Panc1 (cell line): ENCODE measurements around the gene TMA7B. TPM values are rescaled to one million over a fixed set of nuclear protein-coding genes. Genes with fewer than 3 reads are reported as not detected.

Experiments used
- ATAC-seq: fragments of 200-7000 bp; cut with Tn5 transposase; 2 replicates; pipeline ENCODE4 v1.9.1; 2020; ENCODE audit warnings: mild to moderate bottlenecking, moderate library complexity
- BruUV-seq: library from RNA; stranded (reverse); fragments of 400-500 nt; replicated peaks from 2 replicates; lab custom pipeline; 2021; lab: Mats Ljungman, UMichigan
- CTCF ChIA-PET: fragments of 300-600 bp; sonication (Branson Sonifier 250); formaldehyde crosslinking; loops from one replicate; lab custom pipeline; 2022; ENCODE audit warnings: antibody characterized with exemption; lab: Charles Lee
- POLR2A ChIA-PET: fragments of 300-600 bp; sonication (Branson Sonifier 250); formaldehyde crosslinking; loops from one replicate; lab custom pipeline; 2022; ENCODE audit warnings: antibody characterized with exemption; lab: Charles Lee
- DNase-seq: peaks from one replicate; pipeline ENCODE4 v3.0.0-alpha.2; 2010; ENCODE audit warnings: low read depth, low spot score
- H3K27ac ChIP-seq: 2 replicates; pipeline ENCODE4 v1.5.1; 2011; ENCODE audit warnings: mild to moderate bottlenecking, low read length, inconsistent platforms
- H3K27me3 ChIP-seq: fragments of 200-500 bp; sonication (Bioruptor generic); 2 replicates; pipeline ENCODE4 v1.6.0; 2014; ENCODE audit warnings: low read length, inconsistent platforms; ENCODE audit not compliant: control insufficient read depth, insufficient read depth
- H3K36me3 ChIP-seq: fragments of 200-500 bp; sonication (Bioruptor generic); 2 replicates; pipeline ENCODE4 v1.5.1; 2014; ENCODE audit warnings: inconsistent platforms, mild to moderate bottlenecking, low read length, moderate library complexity; ENCODE audit not compliant: control insufficient read depth, insufficient read depth
- H3K4me1 ChIP-seq: 2 replicates; pipeline ENCODE4 v1.5.1; 2011; ENCODE audit warnings: inconsistent platforms, mild to moderate bottlenecking, low read length, moderate library complexity; ENCODE audit not compliant: control insufficient read depth, insufficient read depth
- H3K4me3 ChIP-seq, 2 experiments: 2 replicates each; pipeline ENCODE4 v1.5.1; 2011 to 2012; ENCODE audit warnings: low read depth in 2 of 2, low read length in 2 of 2, mild to moderate bottlenecking in 2 of 2, inconsistent platforms in 1 of 2, moderate library complexity in 1 of 2
- H3K9me3 ChIP-seq: fragments of 200-500 bp; sonication (Bioruptor generic); 2 replicates; pipeline ENCODE4 v1.5.1; 2014; ENCODE audit warnings: low read depth, mild to moderate bottlenecking, inconsistent platforms, low read length, moderate library complexity; ENCODE audit not compliant: control insufficient read depth, insufficient read depth
- POLR2AphosphoS5 ChIP-seq: IDR thresholded peaks from 2 replicates; pipeline ENCODE4 v1.6.1; 2012; ENCODE audit warnings: mild to moderate bottlenecking, low read depth, low read length, moderate library complexity
- SIN3A ChIP-seq: IDR thresholded peaks from 2 replicates; pipeline ENCODE4 v1.6.1; 2012; ENCODE audit warnings: low read depth, mild to moderate bottlenecking, low read length, moderate library complexity, borderline replicate concordance; ENCODE audit not compliant: insufficient read depth
- TCF7L2 ChIP-seq: IDR thresholded peaks from 2 replicates; pipeline ENCODE4 v1.6.1; 2011; ENCODE audit warnings: mild to moderate bottlenecking, low read depth, low read length, inconsistent platforms
- in situ Hi-C: cut with HindIII; loops from 2 replicates; pipeline ENCODE4 v1.10.0; 2016; ENCODE audit warnings: low sequenced_read_pairs, low pct_unique_long_range_greater_than_20kb
- intact Hi-C: fragments of 100-400 bp; cut with micrococcal nuclease; formaldehyde crosslinking; loops from one replicate; pipeline ENCODE4 v1.10.0; 2022; ENCODE audit not compliant: unreplicated experiment
- total RNA-seq: library from RNA; stranded (reverse); gene quantifications from one replicate; pipeline ENCODE4 v1.2.1, GENCODE V29; 2021; ENCODE audit not compliant: unreplicated experiment
- TF ChIP-seq, protein P1 (sequence below): fragments of 450-650 bp; IDR thresholded peaks from 2 replicates; pipeline ENCODE4 v1.5.1; 2017; ENCODE audit warnings: mild to moderate bottlenecking
- TF ChIP-seq, protein P2 (sequence below), 2 experiments: IDR thresholded peaks; 2 replicates each; pipeline ENCODE4 v1.6.1; 2011 to 2012; ENCODE audit warnings: low read depth in 2 of 2, control low read depth in 1 of 2, low read length in 1 of 2, mild to moderate bottlenecking in 1 of 2, moderate library complexity in 1 of 2; ENCODE audit not compliant: insufficient read depth in 1 of 2

The TMA7B gene
- total RNA-seq, 1 experiment from 2014 or later, result not detected

DNA sequence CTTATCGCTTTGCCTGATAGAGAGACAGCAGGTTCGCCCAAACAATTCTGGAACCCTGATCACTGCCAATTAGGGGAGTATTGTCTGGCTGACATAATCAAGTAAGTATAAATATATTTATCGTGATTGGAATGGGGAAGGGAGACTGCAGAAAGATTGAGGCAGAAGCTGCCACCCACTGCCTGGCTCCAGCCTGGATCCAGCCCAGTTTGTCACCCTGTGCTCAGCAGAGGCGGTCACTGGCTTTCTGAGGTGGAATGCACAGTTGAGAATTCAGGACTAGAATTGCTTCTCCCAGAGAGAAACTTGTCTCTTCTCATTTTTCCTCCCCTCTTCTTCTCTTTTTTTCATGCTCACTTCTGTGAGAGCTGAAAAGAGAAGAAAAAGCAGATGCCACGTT lies 33.4 kb upstream of the TMA7B start (continued):
- no peak for TF ChIP-seq POLR2AphosphoS5

GRCh38 chr22:39927544-39927943 lies 32.7 kb upstream of the TMA7B start:
- no peak overlapping the region for H3K4me3 ChIP-seq
- H3K4me1 ChIP-seq, result no peaks in the 10 kb centered on the region
- no TSS peak for BruUV-seq
- DNase-seq (no peak), ATAC-seq (no peak)
- no peak overlapping the region for H3K27ac ChIP-seq
- H3K9me3 ChIP-seq, result no peaks in the 10 kb centered on the region
- no peaks in the 10 kb centered on the region for H3K36me3 ChIP-seq
- TF ChIP-seq, protein P1, sequence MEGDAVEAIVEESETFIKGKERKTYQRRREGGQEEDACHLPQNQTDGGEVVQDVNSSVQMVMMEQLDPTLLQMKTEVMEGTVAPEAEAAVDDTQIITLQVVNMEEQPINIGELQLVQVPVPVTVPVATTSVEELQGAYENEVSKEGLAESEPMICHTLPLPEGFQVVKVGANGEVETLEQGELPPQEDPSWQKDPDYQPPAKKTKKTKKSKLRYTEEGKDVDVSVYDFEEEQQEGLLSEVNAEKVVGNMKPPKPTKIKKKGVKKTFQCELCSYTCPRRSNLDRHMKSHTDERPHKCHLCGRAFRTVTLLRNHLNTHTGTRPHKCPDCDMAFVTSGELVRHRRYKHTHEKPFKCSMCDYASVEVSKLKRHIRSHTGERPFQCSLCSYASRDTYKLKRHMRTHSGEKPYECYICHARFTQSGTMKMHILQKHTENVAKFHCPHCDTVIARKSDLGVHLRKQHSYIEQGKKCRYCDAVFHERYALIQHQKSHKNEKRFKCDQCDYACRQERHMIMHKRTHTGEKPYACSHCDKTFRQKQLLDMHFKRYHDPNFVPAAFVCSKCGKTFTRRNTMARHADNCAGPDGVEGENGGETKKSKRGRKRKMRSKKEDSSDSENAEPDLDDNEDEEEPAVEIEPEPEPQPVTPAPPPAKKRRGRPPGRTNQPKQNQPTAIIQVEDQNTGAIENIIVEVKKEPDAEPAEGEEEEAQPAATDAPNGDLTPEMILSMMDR, result no peak
- TF ChIP-seq SIN3A, result no peak
- TF ChIP-seq TCF7L2, result no peak
- CTCF ChIA-PET, result no interaction called here
- in situ Hi-C loops (no loop called here), intact Hi-C loops (no loop called here)
- H3K27me3 ChIP-seq, result peaks cover 6% of the 10 kb centered on the region
- POLR2A ChIA-PET, result no interaction called here

- Histone ChIP-seq H3K27ac (no peak overlapping the region), H3K36me3 (no peaks in the 10 kb centered on the region), H3K27me3 (peaks cover 6% of the 10 kb centered on the region), H3K4me1 (no peaks in the 10 kb centered on the region), H3K9me3 (no peaks in the 10 kb centered on the region), H3K4me3 (no peak overlapping the region)
- TF ChIP-seq, protein P1, result no peak
- TF ChIP-seq POLR2AphosphoS5, result no peak
- no peak for TF ChIP-seq SIN3A
- TF ChIP-seq TCF7L2, result no peak
- TF ChIP-seq, protein P2, sequence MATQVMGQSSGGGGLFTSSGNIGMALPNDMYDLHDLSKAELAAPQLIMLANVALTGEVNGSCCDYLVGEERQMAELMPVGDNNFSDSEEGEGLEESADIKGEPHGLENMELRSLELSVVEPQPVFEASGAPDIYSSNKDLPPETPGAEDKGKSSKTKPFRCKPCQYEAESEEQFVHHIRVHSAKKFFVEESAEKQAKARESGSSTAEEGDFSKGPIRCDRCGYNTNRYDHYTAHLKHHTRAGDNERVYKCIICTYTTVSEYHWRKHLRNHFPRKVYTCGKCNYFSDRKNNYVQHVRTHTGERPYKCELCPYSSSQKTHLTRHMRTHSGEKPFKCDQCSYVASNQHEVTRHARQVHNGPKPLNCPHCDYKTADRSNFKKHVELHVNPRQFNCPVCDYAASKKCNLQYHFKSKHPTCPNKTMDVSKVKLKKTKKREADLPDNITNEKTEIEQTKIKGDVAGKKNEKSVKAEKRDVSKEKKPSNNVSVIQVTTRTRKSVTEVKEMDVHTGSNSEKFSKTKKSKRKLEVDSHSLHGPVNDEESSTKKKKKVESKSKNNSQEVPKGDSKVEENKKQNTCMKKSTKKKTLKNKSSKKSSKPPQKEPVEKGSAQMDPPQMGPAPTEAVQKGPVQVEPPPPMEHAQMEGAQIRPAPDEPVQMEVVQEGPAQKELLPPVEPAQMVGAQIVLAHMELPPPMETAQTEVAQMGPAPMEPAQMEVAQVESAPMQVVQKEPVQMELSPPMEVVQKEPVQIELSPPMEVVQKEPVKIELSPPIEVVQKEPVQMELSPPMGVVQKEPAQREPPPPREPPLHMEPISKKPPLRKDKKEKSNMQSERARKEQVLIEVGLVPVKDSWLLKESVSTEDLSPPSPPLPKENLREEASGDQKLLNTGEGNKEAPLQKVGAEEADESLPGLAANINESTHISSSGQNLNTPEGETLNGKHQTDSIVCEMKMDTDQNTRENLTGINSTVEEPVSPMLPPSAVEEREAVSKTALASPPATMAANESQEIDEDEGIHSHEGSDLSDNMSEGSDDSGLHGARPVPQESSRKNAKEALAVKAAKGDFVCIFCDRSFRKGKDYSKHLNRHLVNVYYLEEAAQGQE (IDR thresholded peaks at IDR 0.05; ENCODE audit: insufficient read depth in 1 of 2, low read depth in 2 of 2, low read length in 1 of 2), result no peak
- intact Hi-C loops, result no loop called here
- no peak for DNase-seq
- ATAC-seq, result no peak
- ChIA-PET POLR2A (no interaction called here), CTCF (no interaction called here)
- BruUV-seq, result no TSS peak
- in situ Hi-C loops, result no loop called here
Observed at GRCh38 chr22:39928536-39929520, 31.4 kb upstream of the TMA7B start.
